Effector memory CD8-positive, alpha-beta T cell (primary cell): ENCODE measurements around the gene FAM186B.
"Not testable (repeated sequence)": the region's sequence is repeated elsewhere in the genome, so short reads cannot be mapped to it uniquely, and the experiment has no call there.

Experiments
- ATAC-seq: fragments of 150-1000 bp; cut with Tn5 transposase; replicated peaks from 2 replicates; pipeline ENCODE4 v1.10.0; 2021; ENCODE audit warnings: mild to moderate bottlenecking, moderate library complexity
- DNase-seq, 3 experiments: peaks; one replicate each; pipeline ENCODE4 v3.0.0; 2021
- H3K27ac Mint-ChIP-seq, 2 donors: one replicate each; pipeline ENCODE4 v1.8.0; 2022; ENCODE audit warnings: mild to moderate bottlenecking in 2 of 2, mixed read lengths in 2 of 2, moderate library complexity in 2 of 2
- H3K27me3 Mint-ChIP-seq, 2 donors: one replicate each; pipeline ENCODE4 v1.8.0; 2022; ENCODE audit warnings: mixed read lengths in 2 of 2
- H3K36me3 Mint-ChIP-seq: one replicate; pipeline ENCODE4 v1.8.0; 2022; ENCODE audit warnings: mild to moderate bottlenecking, moderate library complexity, mixed read lengths; ENCODE audit not compliant: insufficient read depth
- H3K4me1 Mint-ChIP-seq, 2 donors: one replicate each; pipeline ENCODE4 v1.8.0; 2022; ENCODE audit warnings: low read depth in 2 of 2, mixed read lengths in 2 of 2
- H3K4me3 Mint-ChIP-seq, 2 donors: one replicate each; pipeline ENCODE4 v1.8.0; 2022; ENCODE audit warnings: mild to moderate bottlenecking in 2 of 2, mixed read lengths in 2 of 2, moderate library complexity in 2 of 2
- H3K9me3 Mint-ChIP-seq, 2 donors: one replicate each; pipeline ENCODE4 v1.8.0; 2022; ENCODE audit warnings: mixed read lengths in 2 of 2
- total RNA-seq, 9 experiments: gene quantifications; one replicate each; lab custom pipeline; 2026; lab: John Stamatoyannopoulos, UW

The FAM186B gene, protein sequence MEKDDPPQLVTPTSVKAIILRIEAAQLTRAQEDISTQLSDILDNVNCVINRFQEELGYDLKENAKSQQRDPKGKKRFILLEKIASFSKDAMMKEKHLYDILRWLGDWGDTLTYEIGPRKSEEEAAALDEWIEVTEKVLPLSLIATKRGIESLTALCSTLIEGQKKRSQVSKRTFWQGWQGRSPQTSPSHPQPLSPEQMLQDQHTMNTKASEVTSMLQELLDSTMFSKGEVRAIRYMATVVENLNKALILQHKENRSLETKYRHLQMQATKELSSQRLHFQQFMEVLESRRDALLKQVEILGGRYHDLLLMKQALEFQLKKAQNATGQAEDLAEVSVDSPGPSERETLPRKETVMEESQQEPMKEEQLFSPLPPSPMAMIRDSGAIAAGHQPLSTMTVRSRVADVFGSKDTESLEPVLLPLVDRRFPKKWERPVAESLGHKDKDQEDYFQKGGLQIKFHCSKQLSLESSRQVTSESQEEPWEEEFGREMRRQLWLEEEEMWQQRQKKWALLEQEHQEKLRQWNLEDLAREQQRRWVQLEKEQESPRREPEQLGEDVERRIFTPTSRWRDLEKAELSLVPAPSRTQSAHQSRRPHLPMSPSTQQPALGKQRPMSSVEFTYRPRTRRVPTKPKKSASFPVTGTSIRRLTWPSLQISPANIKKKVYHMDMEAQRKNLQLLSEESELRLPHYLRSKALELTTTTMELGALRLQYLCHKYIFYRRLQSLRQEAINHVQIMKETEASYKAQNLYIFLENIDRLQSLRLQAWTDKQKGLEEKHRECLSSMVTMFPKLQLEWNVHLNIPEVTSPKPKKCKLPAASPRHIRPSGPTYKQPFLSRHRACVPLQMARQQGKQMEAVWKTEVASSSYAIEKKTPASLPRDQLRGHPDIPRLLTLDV
- 0 to 2.3 (median 0.63) reads per million in 9 experiments for total RNA-seq

GRCh38 chr12:49605539-49605938, at the start of gene FAM186B:
TSS of gene FAM186B (minus strand) at chr12:49605639. CDS start at chr12:49605477, 162 bp downstream.
- not testable (repeated sequence) for H3K9me3 Mint-ChIP-seq, H3K36me3 Mint-ChIP-seq, H3K4me3 Mint-ChIP-seq, ATAC-seq, H3K4me1 Mint-ChIP-seq, DNase-seq, H3K27ac Mint-ChIP-seq
- peaks cover 7 to 20% of the 10 kb centered on the region in 2 donors for H3K27me3 Mint-ChIP-seq

- Mint-ChIP-seq H3K4me1 (peaks cover 9 to 11% of the 10 kb centered on the region in 2 donors), H3K27ac (peak overlapping the region in 1 of 2 donors; percentile 6), H3K27me3 (no peaks in the 10 kb centered on the region), H3K9me3 (no peaks in the 10 kb centered on the region), H3K4me3 (no peak overlapping the region), H3K36me3 (peaks cover 17% of the 10 kb centered on the region)
- DNase-seq (no peak), ATAC-seq (no peak)
These were observed 49.3 kb upstream of the FAM186B start for GRCh38 chr12:49654715-49655114.

DNA sequence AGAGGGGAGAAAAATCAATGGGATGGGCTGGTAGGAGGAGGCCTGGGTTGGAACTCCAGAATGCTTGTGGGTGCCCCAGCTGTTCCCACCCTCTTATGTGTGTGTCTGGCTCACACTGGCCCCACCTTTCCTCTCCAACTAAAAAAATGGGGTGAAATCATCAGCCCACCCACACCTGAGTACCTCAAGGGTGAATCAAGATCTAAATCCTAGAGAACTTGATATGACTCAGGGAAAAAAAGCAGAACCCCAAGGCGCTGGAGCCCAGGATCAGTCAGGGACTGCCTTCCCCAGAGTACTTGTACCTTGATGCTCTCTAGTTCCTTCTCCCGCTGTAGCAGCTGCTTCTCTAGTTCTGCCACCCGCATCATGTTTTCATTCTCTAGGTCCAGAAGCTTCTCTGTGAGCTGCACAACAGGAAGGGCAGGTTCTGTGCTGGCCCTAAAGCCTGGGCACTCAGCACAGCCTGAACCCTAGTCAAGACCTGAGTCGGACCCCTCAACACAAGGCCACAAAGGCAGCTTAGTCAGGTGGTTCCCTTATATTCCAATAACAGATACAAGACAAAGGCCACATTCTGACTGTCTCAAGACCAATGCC, 47.6 kb upstream of the FAM186B start:
- Mint-ChIP-seq H3K27me3 (no peaks in the 10 kb centered on the region), H3K4me1 (peaks cover 14 to 17% of the 10 kb centered on the region in 2 donors), H3K9me3 (no peaks in the 10 kb centered on the region), H3K4me3 (no peak overlapping the region), H3K36me3 (peaks cover 18% of the 10 kb centered on the region), H3K27ac (peak overlapping the region; percentile 44 to 72)
- DNase-seq (no peak), ATAC-seq (no peak)

- H3K4me3 Mint-ChIP-seq = no peak overlapping the region
- peak overlapping the region in 1 of 2 donors; percentile 72 for H3K27ac Mint-ChIP-seq
- ATAC-seq = no peak
- H3K27me3 Mint-ChIP-seq = no peaks in the 10 kb centered on the region
- no peaks in the 10 kb centered on the region for H3K9me3 Mint-ChIP-seq
- peaks cover 9 to 10% of the 10 kb centered on the region in 2 donors for H3K4me1 Mint-ChIP-seq
- DNase-seq = no peak
- peaks cover 18% of the 10 kb centered on the region for H3K36me3 Mint-ChIP-seq
These were observed 46.4 kb upstream of the FAM186B start for GRCh38 chr12:49651855-49652254.

DNA sequence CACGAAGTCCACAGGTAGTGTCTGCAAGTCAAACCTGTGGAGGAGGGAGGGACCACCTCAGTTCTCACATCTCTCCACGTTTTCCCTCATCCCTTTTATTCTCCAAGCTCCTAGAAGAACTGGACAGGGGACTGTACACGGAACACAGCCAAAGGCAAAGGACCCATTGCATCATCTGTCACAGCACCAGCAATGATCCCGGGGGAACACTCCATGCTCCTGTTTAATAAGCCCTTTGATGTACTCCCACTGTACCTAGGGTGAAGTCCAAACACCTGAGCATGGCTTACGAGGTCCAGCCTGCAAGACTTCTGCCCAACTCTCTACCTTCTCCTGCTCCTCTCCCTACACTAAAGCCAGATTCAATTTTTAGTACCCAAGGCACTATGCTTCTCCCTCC, 44.5 kb upstream of the FAM186B start:
- no peak overlapping the region for H3K4me3 Mint-ChIP-seq
- no peaks in the 10 kb centered on the region for H3K9me3 Mint-ChIP-seq
- peaks cover 18% of the 10 kb centered on the region for H3K36me3 Mint-ChIP-seq
- no peak for DNase-seq
- H3K27ac Mint-ChIP-seq = peak overlapping the region; percentile 4 to 82
- H3K4me1 Mint-ChIP-seq = peaks cover 16 to 21% of the 10 kb centered on the region in 2 donors
- no peak for ATAC-seq
- H3K27me3 Mint-ChIP-seq = no peaks in the 10 kb centered on the region

DNA sequence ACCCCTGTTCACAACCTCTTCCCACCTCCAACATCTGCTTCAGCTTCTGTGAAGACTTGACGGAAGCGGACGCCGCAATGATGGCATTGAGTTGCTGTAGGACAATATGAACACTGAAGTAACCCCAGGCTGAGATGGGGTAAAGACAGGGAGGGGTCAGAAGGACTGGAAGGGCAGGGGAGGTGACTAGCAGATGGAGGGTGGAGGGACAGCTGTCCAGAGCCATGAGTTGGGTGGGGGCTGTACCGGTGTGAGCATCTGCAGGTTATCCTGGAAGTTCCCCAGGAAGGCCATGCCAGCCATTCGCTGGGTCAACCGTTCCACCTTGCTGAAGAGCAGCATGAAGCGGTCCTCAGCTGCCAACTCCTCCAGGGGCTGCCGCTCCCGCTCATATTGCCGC, 44.0 kb upstream of the FAM186B start:
- Mint-ChIP-seq H3K27me3 (no peaks in the 10 kb centered on the region), H3K9me3 (no peaks in the 10 kb centered on the region), H3K27ac (peak overlapping the region; percentile 4 to 82), H3K4me1 (peaks cover 20 to 25% of the 10 kb centered on the region in 2 donors), H3K36me3 (peaks cover 18% of the 10 kb centered on the region), H3K4me3 (no peak overlapping the region)
- ATAC-seq (no peak), DNase-seq (no peak)

- ATAC-seq (no peak), DNase-seq (no peak)
- H3K27me3 Mint-ChIP-seq = no peaks in the 10 kb centered on the region
- peaks cover 23 to 25% of the 10 kb centered on the region in 2 donors for H3K4me1 Mint-ChIP-seq
- no peaks in the 10 kb centered on the region for H3K9me3 Mint-ChIP-seq
- H3K36me3 Mint-ChIP-seq = peaks cover 13% of the 10 kb centered on the region
- no peak overlapping the region for H3K4me3 Mint-ChIP-seq
- peak overlapping the region; percentile 4 to 81 for H3K27ac Mint-ChIP-seq
These were observed 43.2 kb upstream of the FAM186B start for GRCh38 chr12:49648712-49649003.

DNA sequence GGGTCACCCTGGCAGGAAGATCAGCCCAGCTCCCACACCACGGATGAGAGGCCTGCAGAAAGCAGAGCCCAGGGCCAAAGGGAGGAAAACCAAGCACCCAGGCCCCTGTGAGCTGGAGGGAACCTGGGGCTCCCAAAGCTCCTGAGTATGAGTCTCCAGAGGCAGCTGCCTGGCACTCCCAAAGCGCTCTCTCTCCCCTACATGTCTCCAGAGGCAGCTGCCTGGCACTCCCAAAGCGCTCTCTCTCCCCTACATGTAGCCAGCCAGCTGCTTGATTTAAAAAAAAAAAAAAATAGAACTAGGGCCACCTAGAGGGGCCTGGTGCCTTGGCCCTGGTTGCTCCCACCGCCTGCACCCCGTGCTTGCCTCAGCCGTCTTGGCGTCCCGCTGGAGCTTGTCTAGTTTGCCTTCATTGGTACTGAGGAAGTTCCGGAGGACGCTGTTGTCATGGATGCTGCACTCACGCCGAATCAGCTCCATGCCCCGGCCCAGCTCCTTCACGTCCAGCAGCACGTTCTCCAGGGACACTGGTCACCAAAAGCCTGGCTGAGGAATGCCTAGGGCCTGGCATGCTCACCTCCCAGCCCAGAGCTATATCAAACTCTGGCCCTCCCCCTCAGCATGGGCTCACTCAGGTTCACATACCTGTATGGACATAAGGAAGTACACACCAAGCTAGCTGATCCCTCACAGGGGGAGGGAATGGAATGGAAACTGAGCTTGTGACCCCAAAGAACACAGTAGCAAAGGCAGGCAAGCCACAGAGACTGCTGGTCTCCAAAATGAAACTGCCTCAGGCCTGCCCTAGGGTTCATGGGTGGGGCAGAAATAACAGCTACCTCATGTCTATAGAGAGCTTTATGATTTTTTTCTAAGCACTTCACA, 42.6 kb upstream of the FAM186B start:
- no peak for ATAC-seq
- H3K9me3 Mint-ChIP-seq = no peaks in the 10 kb centered on the region
- H3K4me1 Mint-ChIP-seq = peaks cover 23 to 25% of the 10 kb centered on the region in 2 donors
- peak overlapping the region; percentile 4 to 81 for H3K27ac Mint-ChIP-seq
- H3K36me3 Mint-ChIP-seq = peaks cover 14% of the 10 kb centered on the region
- no peak overlapping the region for H3K4me3 Mint-ChIP-seq
- H3K27me3 Mint-ChIP-seq = no peaks in the 10 kb centered on the region
- DNase-seq = no peak

DNA sequence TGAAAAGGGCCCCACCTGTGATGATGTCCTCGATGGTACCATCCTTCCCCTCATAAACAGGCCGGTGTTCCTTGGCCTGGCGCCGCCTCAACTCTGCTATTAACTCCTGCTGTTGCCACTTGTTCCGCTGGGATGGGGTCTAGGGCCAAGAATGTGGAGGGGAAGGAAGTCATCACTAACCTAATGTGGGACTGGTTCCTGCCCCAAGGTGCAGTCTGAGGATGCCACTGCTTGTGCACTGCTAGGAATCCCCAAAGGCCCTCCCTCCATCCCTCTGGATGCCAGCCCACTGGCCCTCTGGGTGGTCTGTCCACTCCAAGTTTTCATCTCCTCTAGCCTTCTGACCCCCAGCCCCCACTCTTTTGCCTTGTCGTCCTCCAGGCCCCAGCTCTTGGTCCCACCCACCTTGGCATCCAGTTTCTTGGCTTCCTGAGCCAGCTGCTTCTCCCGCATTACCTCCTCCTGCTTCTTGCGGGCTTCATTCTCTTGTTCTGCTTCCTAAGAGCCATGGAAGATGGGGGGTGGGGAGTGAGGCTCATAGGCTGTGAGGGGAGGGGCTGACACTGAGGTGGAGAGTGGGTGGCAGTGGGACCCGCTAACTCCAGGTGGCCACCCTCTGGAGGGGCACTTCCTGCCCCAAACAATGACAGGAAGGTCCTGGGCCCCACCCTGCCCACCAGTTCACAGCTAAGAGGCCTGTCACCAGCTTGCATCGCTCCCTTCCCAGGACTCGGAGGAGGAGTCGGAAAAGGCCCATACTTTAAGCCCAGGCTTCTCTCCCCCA, 41.6 kb upstream of the FAM186B start:
- H3K27me3 Mint-ChIP-seq = no peaks in the 10 kb centered on the region

GRCh38 chr12:49646331-49646830, 40.9 kb upstream of the FAM186B start:
- Mint-ChIP-seq H3K4me3 (no peak overlapping the region), H3K36me3 (peaks cover 11% of the 10 kb centered on the region), H3K9me3 (no peaks in the 10 kb centered on the region), H3K27ac (peak overlapping the region; percentile 84 to 90), H3K4me1 (peaks cover 22 to 23% of the 10 kb centered on the region in 2 donors), H3K27me3 (no peaks in the 10 kb centered on the region)
- DNase-seq = no peak
- no peak for ATAC-seq

More for the DNA sequence above, 41.6 kb upstream of the FAM186B start:
- H3K4me3 Mint-ChIP-seq = no peak overlapping the region
- DNase-seq = no peak
- no peaks in the 10 kb centered on the region for H3K9me3 Mint-ChIP-seq
- H3K36me3 Mint-ChIP-seq = peaks cover 11% of the 10 kb centered on the region
- H3K27ac Mint-ChIP-seq = peak overlapping the region; percentile 4 to 81
- ATAC-seq = no peak
- peaks cover 22 to 23% of the 10 kb centered on the region in 2 donors for H3K4me1 Mint-ChIP-seq

DNA sequence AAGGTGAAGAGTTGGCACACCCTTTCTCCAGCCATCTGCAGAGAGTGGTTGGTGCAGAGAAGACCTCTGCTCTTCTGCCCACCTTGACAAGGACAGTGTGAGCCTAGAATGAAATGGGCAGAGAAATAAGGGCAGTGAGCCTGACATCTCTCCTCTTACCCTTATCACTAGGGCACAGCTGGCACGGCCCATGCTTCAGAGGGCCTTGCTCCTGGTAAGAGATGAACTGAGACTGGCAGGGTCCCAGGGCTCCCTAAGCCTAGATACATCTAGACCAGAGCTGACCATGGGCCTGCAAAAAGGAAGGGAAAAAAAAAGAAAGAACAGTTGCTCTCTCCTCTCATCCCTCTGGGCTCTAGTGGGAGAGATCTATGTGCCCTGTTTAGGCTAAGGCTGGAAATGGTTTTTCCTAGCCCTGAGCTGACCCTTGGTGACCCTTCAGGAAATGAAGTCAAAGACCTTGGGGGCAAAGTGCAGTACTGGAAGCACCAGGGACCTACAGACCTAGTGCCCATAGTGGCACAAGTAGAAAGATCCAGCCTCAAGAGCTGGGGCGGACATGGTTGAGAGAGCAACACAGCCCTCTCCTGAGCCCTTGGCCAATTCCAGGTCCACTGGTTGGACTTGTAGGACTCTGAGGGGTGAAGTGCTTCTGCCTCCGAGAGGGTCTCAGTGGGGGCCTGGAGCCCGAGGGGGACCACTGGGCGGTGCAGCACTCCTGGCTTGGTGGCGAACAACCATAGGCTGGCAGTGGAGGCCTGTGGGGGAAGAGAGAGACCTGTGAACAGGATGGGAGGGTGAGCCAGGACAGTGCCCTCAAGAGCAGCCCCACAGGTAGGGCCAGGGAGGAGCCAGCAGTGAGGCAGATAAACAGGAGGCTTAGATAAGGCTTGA, 40.0 kb upstream of the FAM186B start:
- ATAC-seq (no peak), DNase-seq (no peak)
- Mint-ChIP-seq H3K4me3 (no peak overlapping the region), H3K27me3 (no peaks in the 10 kb centered on the region), H3K27ac (peak overlapping the region; percentile 84 to 90), H3K9me3 (no peaks in the 10 kb centered on the region), H3K4me1 (peaks cover 22 to 23% of the 10 kb centered on the region in 2 donors), H3K36me3 (peaks cover 11% of the 10 kb centered on the region)
